Chondrocyte (in vitro differentiated cells): ENCODE results near the gene NAV2. TPM values are rescaled to one million over a fixed set of nuclear protein-coding genes. Genes with fewer than 3 reads are reported as not detected.

Experiments used
- DNase-seq: peaks from one replicate; pipeline ENCODE4 v3.0.0; 2021; ENCODE audit warnings: mixed read lengths, low spot score
- H3K27ac Mint-ChIP-seq: one replicate; pipeline ENCODE4 v1.8.0; 2021; ENCODE audit warnings: mild to moderate bottlenecking, moderate library complexity, mixed read lengths; ENCODE audit not compliant: unreplicated experiment
- H3K27me3 Mint-ChIP-seq: 2 replicates; pipeline ENCODE4 v1.8.0; 2021; ENCODE audit warnings: low read depth, mixed read lengths
- H3K36me3 Mint-ChIP-seq: 2 replicates; pipeline ENCODE4 v1.8.0; 2021; ENCODE audit warnings: low read depth, mixed read lengths
- H3K4me1 Mint-ChIP-seq: 2 replicates; pipeline ENCODE4 v1.8.0; 2021; ENCODE audit warnings: low read depth, mild to moderate bottlenecking, mixed read lengths
- H3K4me3 Mint-ChIP-seq: one replicate; pipeline ENCODE4 v1.8.0; 2021; ENCODE audit warnings: mild to moderate bottlenecking, moderate library complexity, mixed read lengths; ENCODE audit not compliant: unreplicated experiment
- H3K9me3 Mint-ChIP-seq: 2 replicates; pipeline ENCODE4 v1.8.0; 2021; ENCODE audit warnings: low read depth, mixed read lengths
- total RNA-seq: library from RNA; stranded (reverse); gene quantifications from 3 replicates; pipeline ENCODE4 v1.2.1, GENCODE V29; 2021
- TF ChIP-seq, protein P1 (sequence below): fragments of 200-600 bp; sonication (generic); IDR thresholded peaks from 2 replicates; pipeline ENCODE4 v1.5.0; 2021; ENCODE audit warnings: antibody characterized with exemption, mild to moderate bottlenecking, moderate library complexity

NAV2 gene
- total RNA-seq, 1 donor from 2014 or later = 87.0 TPM

DNA sequence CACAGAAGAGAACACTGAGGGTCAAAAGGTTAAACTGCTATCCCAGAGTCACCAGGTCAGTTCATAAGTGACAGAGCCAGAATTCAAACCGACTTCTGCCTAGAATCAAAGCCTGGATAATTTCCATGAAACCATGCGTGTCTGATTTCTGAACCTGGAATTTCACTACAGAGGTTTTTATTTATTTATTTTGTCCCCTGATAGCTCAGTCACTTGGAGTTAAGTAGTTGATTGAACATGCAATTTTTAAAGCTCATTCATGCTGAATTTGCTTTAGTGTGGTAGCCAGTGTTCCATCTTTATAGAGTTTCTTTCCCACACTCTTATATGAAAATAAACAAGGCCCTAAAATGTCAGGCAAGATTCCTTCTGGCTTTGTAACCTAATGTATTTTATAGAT, 93.2 kb downstream of the NAV2 start:
- Mint-ChIP-seq H3K4me1 (peaks cover 33% of the 10 kb centered on the region), H3K27ac (peak overlapping the region; percentile 60), H3K36me3 (no peaks in the 10 kb centered on the region), H3K9me3 (no peaks in the 10 kb centered on the region), H3K4me3 (no peak overlapping the region), H3K27me3 (no peaks in the 10 kb centered on the region)
- DNase-seq = no peak
- TF ChIP-seq, protein P1, sequence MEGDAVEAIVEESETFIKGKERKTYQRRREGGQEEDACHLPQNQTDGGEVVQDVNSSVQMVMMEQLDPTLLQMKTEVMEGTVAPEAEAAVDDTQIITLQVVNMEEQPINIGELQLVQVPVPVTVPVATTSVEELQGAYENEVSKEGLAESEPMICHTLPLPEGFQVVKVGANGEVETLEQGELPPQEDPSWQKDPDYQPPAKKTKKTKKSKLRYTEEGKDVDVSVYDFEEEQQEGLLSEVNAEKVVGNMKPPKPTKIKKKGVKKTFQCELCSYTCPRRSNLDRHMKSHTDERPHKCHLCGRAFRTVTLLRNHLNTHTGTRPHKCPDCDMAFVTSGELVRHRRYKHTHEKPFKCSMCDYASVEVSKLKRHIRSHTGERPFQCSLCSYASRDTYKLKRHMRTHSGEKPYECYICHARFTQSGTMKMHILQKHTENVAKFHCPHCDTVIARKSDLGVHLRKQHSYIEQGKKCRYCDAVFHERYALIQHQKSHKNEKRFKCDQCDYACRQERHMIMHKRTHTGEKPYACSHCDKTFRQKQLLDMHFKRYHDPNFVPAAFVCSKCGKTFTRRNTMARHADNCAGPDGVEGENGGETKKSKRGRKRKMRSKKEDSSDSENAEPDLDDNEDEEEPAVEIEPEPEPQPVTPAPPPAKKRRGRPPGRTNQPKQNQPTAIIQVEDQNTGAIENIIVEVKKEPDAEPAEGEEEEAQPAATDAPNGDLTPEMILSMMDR = no peak

DNA sequence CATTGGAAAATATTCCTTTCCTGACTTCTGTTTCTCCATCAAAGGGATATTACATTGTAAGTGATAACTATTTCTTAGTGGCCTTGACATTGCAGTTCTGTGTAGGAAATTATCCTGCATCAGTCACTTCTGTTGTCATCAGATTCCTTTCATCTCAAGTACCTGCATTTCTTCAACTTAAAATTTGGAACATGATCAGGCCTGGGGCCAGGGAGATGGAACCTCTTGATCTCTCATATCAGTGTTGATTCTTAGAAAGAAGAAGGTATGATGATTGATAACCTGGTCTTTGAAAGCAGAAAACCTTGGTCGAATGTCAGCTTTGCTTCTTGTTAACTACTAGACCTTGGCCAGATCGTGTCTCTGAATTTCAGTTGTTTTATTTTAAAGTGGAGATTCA, 93.6 kb downstream of the NAV2 start:
- H3K4me3 Mint-ChIP-seq = no peak overlapping the region
- no peak for DNase-seq
- no peaks in the 10 kb centered on the region for H3K36me3 Mint-ChIP-seq
- H3K9me3 Mint-ChIP-seq = no peaks in the 10 kb centered on the region
- peaks cover 33% of the 10 kb centered on the region for H3K4me1 Mint-ChIP-seq
- H3K27ac Mint-ChIP-seq = peak overlapping the region; percentile 0
- H3K27me3 Mint-ChIP-seq = no peaks in the 10 kb centered on the region
- TF ChIP-seq, protein P1 = no peak

DNA sequence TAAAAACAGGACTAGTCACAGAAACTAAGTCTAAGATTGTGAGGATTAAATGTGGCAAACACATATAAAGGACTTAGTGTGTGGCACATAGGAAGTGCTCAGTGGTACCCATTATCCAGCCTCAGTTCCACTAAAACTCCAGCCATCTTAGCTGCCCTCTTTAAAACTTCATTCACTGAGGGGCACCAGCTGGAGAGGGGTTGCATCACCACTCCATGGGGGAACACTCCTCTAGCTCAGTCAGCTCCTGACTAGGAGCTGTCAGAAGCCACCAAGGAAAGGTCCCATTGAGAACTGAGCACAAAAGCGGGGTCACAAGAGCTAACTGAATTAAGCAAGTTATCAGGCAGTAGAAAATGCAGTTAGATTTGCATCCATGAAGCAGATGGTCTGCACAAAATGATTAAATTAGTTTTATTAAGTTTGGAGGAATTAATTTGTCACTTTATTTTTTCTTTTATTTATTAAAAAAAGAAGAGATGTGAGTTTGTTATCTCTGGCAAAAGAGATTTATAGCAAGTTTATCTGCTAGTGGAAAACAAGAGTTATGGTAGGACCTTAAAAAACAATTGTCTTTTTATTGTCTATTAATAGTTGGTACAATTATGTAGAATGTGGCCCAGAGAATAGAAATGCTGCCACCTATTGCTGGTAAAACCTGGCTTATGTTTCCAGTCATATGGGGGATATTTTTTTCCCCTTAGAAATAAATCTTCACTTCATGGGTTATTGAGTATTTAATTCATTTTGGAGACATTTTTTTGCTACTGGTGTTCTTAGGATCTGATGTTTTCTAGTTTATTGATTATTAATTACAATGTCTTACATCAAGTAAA, 95.7 kb downstream of the NAV2 start:
- H3K27me3 Mint-ChIP-seq = no peaks in the 10 kb centered on the region
- no peak overlapping the region for H3K4me3 Mint-ChIP-seq
- no peaks in the 10 kb centered on the region for H3K9me3 Mint-ChIP-seq
- TF ChIP-seq, protein P1 = peak; percentile 77
- peaks cover 36% of the 10 kb centered on the region for H3K4me1 Mint-ChIP-seq
- H3K36me3 Mint-ChIP-seq = no peaks in the 10 kb centered on the region
- no peak overlapping the region for H3K27ac Mint-ChIP-seq
- DNase-seq = no peak

DNA sequence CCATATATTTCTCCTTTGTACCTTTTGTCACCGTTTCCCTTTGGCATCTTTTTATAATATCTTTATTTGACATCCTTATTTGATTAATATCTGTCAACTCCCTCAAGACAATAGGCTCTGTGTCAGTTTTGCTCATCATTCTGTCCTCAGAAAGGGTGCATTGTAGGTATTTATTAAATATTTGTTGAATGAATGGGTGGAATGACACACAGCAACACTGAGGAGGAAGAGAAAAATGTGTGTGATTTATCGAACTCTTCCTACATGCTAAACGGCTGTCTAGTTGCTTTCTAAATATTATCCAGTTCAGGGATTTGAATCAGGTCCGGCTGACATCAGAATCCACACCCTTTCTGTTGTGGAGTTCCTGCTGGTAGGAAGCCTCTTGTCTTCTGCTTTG, 98.2 kb downstream of the NAV2 start:
- Mint-ChIP-seq H3K27me3 (no peaks in the 10 kb centered on the region), H3K36me3 (no peaks in the 10 kb centered on the region), H3K4me1 (peaks cover 24% of the 10 kb centered on the region), H3K27ac (no peak overlapping the region), H3K9me3 (no peaks in the 10 kb centered on the region), H3K4me3 (no peak overlapping the region)
- no peak for DNase-seq
- TF ChIP-seq, protein P1 = no peak

DNA sequence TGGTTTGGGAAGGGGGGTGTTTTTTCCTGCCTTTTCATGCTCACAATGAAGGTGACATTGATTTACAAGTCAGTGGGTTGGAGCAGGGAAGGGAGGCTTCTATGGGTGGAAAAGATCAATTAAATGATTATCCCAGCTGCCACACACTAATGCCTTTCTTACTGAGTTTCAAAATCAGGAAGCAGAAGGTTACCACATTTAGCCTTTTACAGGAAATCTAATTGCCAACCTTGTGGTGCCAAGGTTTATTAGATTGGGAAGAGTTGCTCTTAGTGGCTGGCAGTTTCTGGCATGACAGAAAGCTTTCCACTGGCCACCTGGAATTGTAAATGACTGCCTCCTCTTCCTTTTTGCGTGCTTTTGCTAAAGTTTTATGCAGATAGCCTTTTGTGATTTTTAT, 98.7 kb downstream of the NAV2 start:
- no peaks in the 10 kb centered on the region for H3K27me3 Mint-ChIP-seq
- no peaks in the 10 kb centered on the region for H3K9me3 Mint-ChIP-seq
- H3K27ac Mint-ChIP-seq = no peak overlapping the region
- DNase-seq = no peak
- H3K36me3 Mint-ChIP-seq = no peaks in the 10 kb centered on the region
- TF ChIP-seq, protein P1 = no peak
- H3K4me3 Mint-ChIP-seq = no peak overlapping the region
- H3K4me1 Mint-ChIP-seq = peaks cover 24% of the 10 kb centered on the region
